IMR-90 (cell line): ENCODE measurements around the gene RASSF6. TPM values are rescaled to one million over a fixed set of nuclear protein-coding genes. Genes with fewer than 3 reads are reported as not detected.

ENCODE experiments used
- ATAC-seq: fragments of 200-7000 bp; cut with Tn5 transposase; 2 replicates; pipeline ENCODE4 v1.9.1; 2020; ENCODE audit warnings: low read depth, mild to moderate bottlenecking, moderate library complexity
- BruUV-seq: library from RNA; stranded (reverse); fragments of 400-500 nt; replicated peaks from 2 replicates; lab custom pipeline; 2021; lab: Mats Ljungman, UMichigan
- CTCF ChIA-PET: fragments of 300-600 bp; formaldehyde crosslinking; extraction: SDS; loops from one replicate; lab custom pipeline; 2021; ENCODE audit warnings: antibody characterized with exemption; lab: Yijun Ruan, JAX
- POLR2A ChIA-PET: fragments of 300-600 bp; sonication (Branson Sonifier 250); formaldehyde crosslinking; loops from one replicate; lab custom pipeline; 2022; ENCODE audit warnings: antibody characterized with exemption; ENCODE audit not compliant: unreplicated experiment; lab: Charles Lee
- DNase-seq: peaks from one replicate; pipeline ENCODE4 v3.0.0; 2013
- H2AFZ ChIP-seq: replicated peaks from 2 replicates; pipeline ENCODE3; 2013; ENCODE audit warnings: low read length, mild to moderate bottlenecking; ENCODE audit not compliant: poor library complexity
- H2AK5ac ChIP-seq: 2 replicates; pipeline ENCODE4 v1.6.1; 2013; ENCODE audit warnings: low read depth, low read length, inconsistent platforms
- H2AK9ac ChIP-seq: replicated peaks from 2 replicates; pipeline ENCODE3; 2013; ENCODE audit warnings: mild to moderate bottlenecking, low read depth, low read length, moderate library complexity; ENCODE audit not compliant: poor library complexity
- H2BK120ac ChIP-seq: 2 replicates; pipeline ENCODE4 v1.6.1; 2013; ENCODE audit warnings: low read depth, low read length, inconsistent platforms
- H2BK15ac ChIP-seq: 3 replicates; pipeline ENCODE4 v1.6.1; 2013; ENCODE audit warnings: low read depth, low read length, inconsistent platforms
- H2BK20ac ChIP-seq: 2 replicates; pipeline ENCODE4 v1.6.1; 2013; ENCODE audit warnings: low read depth, mild to moderate bottlenecking, inconsistent platforms, low read length, moderate library complexity
- H2BK5ac ChIP-seq: 2 replicates; pipeline ENCODE4 v1.6.1; 2013; ENCODE audit warnings: mild to moderate bottlenecking, low read depth, low read length, inconsistent platforms; ENCODE audit not compliant: poor library complexity, severe bottlenecking
- H3K14ac ChIP-seq: replicated peaks from 2 replicates; pipeline ENCODE4 v1.6.1; 2013; ENCODE audit warnings: low read depth, low read length, inconsistent platforms
- H3K18ac ChIP-seq: 2 replicates; pipeline ENCODE4 v1.6.1; 2013; ENCODE audit warnings: low read depth, low read length, control low read depth
- H3K23ac ChIP-seq: 2 replicates; pipeline ENCODE4 v1.6.1; 2013; ENCODE audit warnings: low read depth, low read length, inconsistent platforms
- H3K27ac ChIP-seq: 2 replicates; pipeline ENCODE4 v1.5.1; 2013; ENCODE audit warnings: mild to moderate bottlenecking, control low read depth, low read length; ENCODE audit not compliant: insufficient read depth
- H3K27me3 ChIP-seq: 2 replicates; pipeline ENCODE4 v1.6.1; 2013; ENCODE audit warnings: low read length; ENCODE audit not compliant: control insufficient read depth, insufficient read depth
- H3K36me3 ChIP-seq: 2 replicates; pipeline ENCODE4 v1.6.1; 2013; ENCODE audit warnings: low read length, mixed read lengths; ENCODE audit not compliant: control insufficient read depth, insufficient read depth
- H3K4ac ChIP-seq: 2 replicates; pipeline ENCODE4 v1.6.1; 2013; ENCODE audit warnings: low read depth, low read length, inconsistent platforms
- H3K4me1 ChIP-seq: 2 replicates; pipeline ENCODE4 v1.6.1; 2013; ENCODE audit warnings: low read length, mixed read lengths; ENCODE audit not compliant: control insufficient read depth, insufficient read depth
- H3K4me2 ChIP-seq: 2 replicates; pipeline ENCODE4 v1.6.1; 2013; ENCODE audit warnings: low read depth, mild to moderate bottlenecking, control low read depth, low read length, moderate library complexity
- H3K4me3 ChIP-seq: 2 replicates; pipeline ENCODE4 v1.5.1; 2013; ENCODE audit warnings: low read depth, mild to moderate bottlenecking, control low read depth, low read length, moderate library complexity; ENCODE audit not compliant: insufficient read depth
- H3K56ac ChIP-seq: 2 replicates; pipeline ENCODE4 v1.6.1; 2013; ENCODE audit warnings: low read length, inconsistent platforms; ENCODE audit not compliant: insufficient read depth; ENCODE audit errors: extremely low read depth
- H3K79me1 ChIP-seq, 2 experiments: 2 replicates each; pipeline ENCODE4 v1.6.1; 2013; ENCODE audit warnings: low read length in 2 of 2, inconsistent platforms in 1 of 2, low read depth in 1 of 2
- H3K9ac ChIP-seq: 2 replicates; pipeline ENCODE4 v1.6.1; 2013; ENCODE audit warnings: low read depth, low read length, control low read depth
- H3K9me1 ChIP-seq: 2 replicates; pipeline ENCODE4 v1.6.1; 2013; ENCODE audit warnings: low read length, inconsistent platforms; ENCODE audit not compliant: insufficient read depth
- H3K9me3 ChIP-seq: 2 replicates; pipeline ENCODE4 v1.6.1; 2013; ENCODE audit warnings: low read length; ENCODE audit not compliant: control insufficient read depth, insufficient read depth
- H4K20me1 ChIP-seq: 2 replicates; pipeline ENCODE4 v1.6.1; 2013; ENCODE audit warnings: low read length, inconsistent platforms; ENCODE audit not compliant: insufficient read depth
- H4K5ac ChIP-seq: 2 replicates; pipeline ENCODE4 v1.6.1; 2013; ENCODE audit warnings: mild to moderate bottlenecking, low read depth, low read length, control low read depth
- H4K8ac ChIP-seq, 2 experiments: 2 replicates each; pipeline ENCODE4 v1.6.1; 2013; ENCODE audit warnings: low read depth in 2 of 2, low read length in 2 of 2, control low read depth in 1 of 2, inconsistent platforms in 1 of 2
- H4K91ac ChIP-seq: 2 replicates; pipeline ENCODE4 v1.6.1; 2013; ENCODE audit warnings: low read depth, low read length, inconsistent platforms; ENCODE audit not compliant: insufficient read depth
- CEBPB ChIP-seq: IDR thresholded peaks from 2 replicates; pipeline ENCODE4 v1.6.1; 2012; ENCODE audit warnings: low read depth, low read length, improper control_type of control experiment
- FOS ChIP-seq: fragments of 150-350 bp; IDR thresholded peaks from 2 replicates; pipeline ENCODE4 v1.6.1; 2016; ENCODE audit warnings: low read depth, low read length
- MAFK ChIP-seq: IDR thresholded peaks from 2 replicates; pipeline ENCODE4 v1.6.1; 2012; ENCODE audit warnings: low read depth, low read length, improper control_type of control experiment
- MXI1 ChIP-seq: IDR thresholded peaks from 2 replicates; pipeline ENCODE4 v1.6.1; 2012; ENCODE audit warnings: low read depth, mild to moderate bottlenecking, low read length, moderate library complexity, borderline replicate concordance
- NFE2L2 ChIP-seq: fragments of 150-350 bp; IDR thresholded peaks from 2 replicates; pipeline ENCODE4 v1.6.1; 2016; ENCODE audit warnings: low read depth, mild to moderate bottlenecking, low read length
- POLR2A ChIP-seq: IDR thresholded peaks from 2 replicates; pipeline ENCODE4 v1.6.1; 2012; ENCODE audit warnings: mild to moderate bottlenecking, low read depth, low read length
- SMC3 ChIP-seq: fragments of 150-350 bp; IDR thresholded peaks from 2 replicates; pipeline ENCODE4 v1.6.1; 2016; ENCODE audit warnings: low read depth, mild to moderate bottlenecking, antibody characterized with exemption, low read length, moderate library complexity
- WGBS, 2 experiments: methylation state at CpG; one replicate each; pipeline versions ENCODE4 v1.1.5 to v1.1.7; 2013; ENCODE audit warnings: missing lambda C conversion rate in 2 of 2; ENCODE audit not compliant: insufficient read length in 1 of 2; ENCODE audit errors: extremely low coverage in 2 of 2; 5-methylcytosine and 5-hydroxymethylcytosine counted together
- dilution Hi-C: fragments of 300-500 bp; cut with HindIII; formaldehyde crosslinking; loops from one replicate; pipeline ENCODE4 v1.14.3; 2018; ENCODE audit warnings: low sequenced_read_pairs; ENCODE audit not compliant: unreplicated experiment
- in situ Hi-C: fragments of 300-500 bp; cut with MboI; formaldehyde crosslinking; loops from 3 replicates; pipeline ENCODE4 v1.14.3; 2019; ENCODE audit warnings: low sequenced_read_pairs, inconsistent platforms, mixed read lengths
- intact Hi-C: fragments of 100-400 bp; cut with micrococcal nuclease; formaldehyde crosslinking; loops from 2 replicates; pipeline ENCODE4 v1.10.0; 2022
- polyA plus RNA-seq, 3 experiments: library from polyadenylated mRNA; depleted of rRNA; stranded (reverse); fragments of >200 nt; gene quantifications; 2 replicates each; pipeline ENCODE4 v1.2.3, GENCODE V29; 2012; ENCODE audit warnings: low replicate concordance in 1 of 3
- total RNA-seq: library from RNA; depleted of rRNA; stranded (reverse); fragments of >200 nt; gene quantifications from 2 replicates; pipeline ENCODE4 v1.2.3, GENCODE V29; 2012
- TF ChIP-seq, protein P1 (sequence below): fragments of 150-350 bp; IDR thresholded peaks from 2 replicates; pipeline ENCODE4 v1.6.1; 2017; ENCODE audit warnings: mild to moderate bottlenecking, antibody characterized with exemption, low read length, low read depth
- TF ChIP-seq, protein P2 (sequence below): fragments of 150-350 bp; IDR thresholded peaks from 2 replicates; pipeline ENCODE4 v1.6.1; 2016; ENCODE audit warnings: low read depth, mild to moderate bottlenecking, low read length, moderate library complexity, borderline replicate concordance
- TF ChIP-seq, protein P3 (sequence below): conservative IDR thresholded peaks from 2 replicates; pipeline ENCODE4 v1.5.1; 2012; ENCODE audit warnings: mild to moderate bottlenecking, low read depth, low read length, improper control_type of control experiment

The RASSF6 gene
- total and polyA plus RNA-seq, 2 of the 4 experiments (the other 2 are of a cell fraction) = not detected

DNA sequence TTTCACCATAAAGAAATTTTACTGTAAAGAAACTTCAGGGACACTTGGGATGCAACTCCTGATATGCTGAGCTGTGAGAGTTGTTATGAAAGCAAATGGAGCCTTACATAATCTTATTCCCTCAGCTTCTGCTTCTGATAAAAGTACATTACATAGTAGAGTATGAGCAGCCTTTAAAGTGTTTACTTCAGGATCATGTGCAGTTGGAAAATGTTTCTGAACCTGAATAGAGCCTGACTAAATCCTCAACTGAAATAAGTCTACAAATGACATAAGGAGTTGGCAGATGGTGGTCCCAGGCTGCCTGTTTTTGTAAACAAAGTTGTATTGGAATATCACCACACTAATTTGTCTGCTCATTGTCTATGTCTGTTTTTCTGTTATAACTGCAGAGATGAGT lies 19.3 kb downstream of the RASSF6 start (continued):
- TF ChIP-seq, protein P1, sequence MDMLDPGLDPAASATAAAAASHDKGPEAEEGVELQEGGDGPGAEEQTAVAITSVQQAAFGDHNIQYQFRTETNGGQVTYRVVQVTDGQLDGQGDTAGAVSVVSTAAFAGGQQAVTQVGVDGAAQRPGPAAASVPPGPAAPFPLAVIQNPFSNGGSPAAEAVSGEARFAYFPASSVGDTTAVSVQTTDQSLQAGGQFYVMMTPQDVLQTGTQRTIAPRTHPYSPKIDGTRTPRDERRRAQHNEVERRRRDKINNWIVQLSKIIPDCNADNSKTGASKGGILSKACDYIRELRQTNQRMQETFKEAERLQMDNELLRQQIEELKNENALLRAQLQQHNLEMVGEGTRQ = no peak
- TF ChIP-seq CEBPB = no peak
- TF ChIP-seq MAFK = no peak
- TF ChIP-seq SMC3 = no peak

DNA sequence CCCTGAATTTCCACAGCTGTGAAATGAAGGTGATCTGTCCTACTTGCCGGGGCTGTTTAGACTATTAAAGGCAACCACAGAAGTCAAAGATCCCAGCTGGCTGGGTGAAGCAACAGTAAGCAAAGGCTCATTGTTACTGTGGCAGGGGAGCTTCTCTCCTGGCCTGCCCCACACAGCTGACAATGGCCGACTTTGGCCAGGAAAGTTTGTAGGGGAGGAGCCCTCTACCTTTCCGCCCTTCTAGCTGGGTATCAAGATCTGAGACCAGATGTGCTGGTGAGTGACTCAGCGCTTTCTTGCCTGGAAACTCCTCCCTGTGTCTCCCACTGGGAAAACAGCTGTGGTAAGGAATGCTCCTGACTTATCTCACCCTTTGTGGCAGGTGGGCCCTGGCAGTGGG lies 21.1 kb downstream of the RASSF6 start:
- Histone ChIP-seq H2AK5ac (no peak overlapping the region; the same call in 1 of the 2 replicates), H4K5ac (no peak overlapping the region; the same call in 1 of the 2 replicates), H3K14ac (peak overlapping the region; percentile 64; the same call in 1 of the 2 replicates), H3K79me1 (no peaks in the 10 kb centered on the region), H2BK15ac (peak overlapping the region; percentile 26; the same call in 1 of the 3 replicates), H3K23ac (no peak overlapping the region), H3K18ac (no peak overlapping the region), H2BK20ac (peak overlapping the region; percentile 67), H2BK120ac (peak overlapping the region; percentile 41), H4K91ac (no peak overlapping the region; the same call in 1 of the 2 replicates), H3K4ac (peak overlapping the region; percentile 48), H4K20me1 (no peaks in the 10 kb centered on the region), H3K36me3 (no peaks in the 10 kb centered on the region), H3K4me3 (no peak overlapping the region), H3K56ac (no peak overlapping the region), H2BK5ac (no peak overlapping the region), H3K4me1 (peaks cover 8% of the 10 kb centered on the region), H3K4me2 (no peak overlapping the region), H3K9ac (no peak overlapping the region), H3K9me1 (no peaks in the 10 kb centered on the region), H2AFZ (peak overlapping the region; percentile 29), H2AK9ac (no peak overlapping the region), H4K8ac (peak overlapping the region in 1 of 2 experiments; percentile 26; a peak in 1 of 4 replicates), H3K9me3 (no peaks in the 10 kb centered on the region), H3K27me3 (no peaks in the 10 kb centered on the region), H3K27ac (no peak overlapping the region)
- in situ Hi-C loops = loop anchor here (10.0 kb wide), 2 partner anchors 326 to 536 kb away; no protein-coding TSS in a partner anchor
- intact Hi-C loops = no loop called here
- ChIA-PET CTCF (no interaction called here), POLR2A (interaction anchor here (0.6 kb wide), 1 partner anchor 10 kb away, joined by 3 read pairs; no protein-coding TSS in a partner anchor)
- BruUV-seq = no TSS peak
- no peak for TF ChIP-seq POLR2A
- TF ChIP-seq CEBPB = peak; percentile 81
- TF ChIP-seq MAFK = peak; percentile 36; the same call in 1 of the 2 replicates
- no peak for TF ChIP-seq FOS
- TF ChIP-seq NFE2L2 = peak; percentile 95
- TF ChIP-seq, protein P2, sequence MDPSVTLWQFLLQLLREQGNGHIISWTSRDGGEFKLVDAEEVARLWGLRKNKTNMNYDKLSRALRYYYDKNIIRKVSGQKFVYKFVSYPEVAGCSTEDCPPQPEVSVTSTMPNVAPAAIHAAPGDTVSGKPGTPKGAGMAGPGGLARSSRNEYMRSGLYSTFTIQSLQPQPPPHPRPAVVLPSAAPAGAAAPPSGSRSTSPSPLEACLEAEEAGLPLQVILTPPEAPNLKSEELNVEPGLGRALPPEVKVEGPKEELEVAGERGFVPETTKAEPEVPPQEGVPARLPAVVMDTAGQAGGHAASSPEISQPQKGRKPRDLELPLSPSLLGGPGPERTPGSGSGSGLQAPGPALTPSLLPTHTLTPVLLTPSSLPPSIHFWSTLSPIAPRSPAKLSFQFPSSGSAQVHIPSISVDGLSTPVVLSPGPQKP = no peak
- TF ChIP-seq, protein P3, sequence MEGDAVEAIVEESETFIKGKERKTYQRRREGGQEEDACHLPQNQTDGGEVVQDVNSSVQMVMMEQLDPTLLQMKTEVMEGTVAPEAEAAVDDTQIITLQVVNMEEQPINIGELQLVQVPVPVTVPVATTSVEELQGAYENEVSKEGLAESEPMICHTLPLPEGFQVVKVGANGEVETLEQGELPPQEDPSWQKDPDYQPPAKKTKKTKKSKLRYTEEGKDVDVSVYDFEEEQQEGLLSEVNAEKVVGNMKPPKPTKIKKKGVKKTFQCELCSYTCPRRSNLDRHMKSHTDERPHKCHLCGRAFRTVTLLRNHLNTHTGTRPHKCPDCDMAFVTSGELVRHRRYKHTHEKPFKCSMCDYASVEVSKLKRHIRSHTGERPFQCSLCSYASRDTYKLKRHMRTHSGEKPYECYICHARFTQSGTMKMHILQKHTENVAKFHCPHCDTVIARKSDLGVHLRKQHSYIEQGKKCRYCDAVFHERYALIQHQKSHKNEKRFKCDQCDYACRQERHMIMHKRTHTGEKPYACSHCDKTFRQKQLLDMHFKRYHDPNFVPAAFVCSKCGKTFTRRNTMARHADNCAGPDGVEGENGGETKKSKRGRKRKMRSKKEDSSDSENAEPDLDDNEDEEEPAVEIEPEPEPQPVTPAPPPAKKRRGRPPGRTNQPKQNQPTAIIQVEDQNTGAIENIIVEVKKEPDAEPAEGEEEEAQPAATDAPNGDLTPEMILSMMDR = no peak
- no peak for TF ChIP-seq MXI1
- DNase-seq = peak; percentile 73
- no CpG with 5 or more reads among the region's 4 CpGs for WGBS, 2 experiments
- peak; percentile 77 for ATAC-seq
- dilution Hi-C loops = no loop called here
